Measurements from ENCODE around the gene FLVCR2. TPM values are rescaled to one million over a fixed set of nuclear protein-coding genes. Genes with fewer than 3 reads are reported as not detected.

FLVCR2 gene
- total and polyA plus RNA-seq, 2 donors (not counting 1 experiment from before 2014, with no cell fraction given): 7.0 to 7.3 TPM

DNA sequence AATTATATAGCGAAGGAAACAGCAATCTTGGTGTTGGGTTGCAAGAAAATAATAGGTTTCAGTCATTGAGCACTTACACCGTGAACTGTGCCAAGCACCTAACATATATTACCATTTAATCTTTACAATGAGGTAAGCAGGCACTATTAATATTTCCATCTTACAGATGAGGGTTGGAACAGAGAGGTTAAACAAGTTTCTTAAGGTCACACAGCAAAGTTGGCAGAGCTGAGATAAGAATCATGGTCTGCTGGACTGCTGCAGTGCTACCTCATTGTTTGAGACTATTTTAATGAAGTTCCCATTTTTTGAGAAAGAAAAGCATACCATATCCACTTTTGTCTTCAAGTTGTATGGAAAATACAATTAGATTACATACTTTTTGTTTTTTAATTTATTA lies 80.5 kb downstream of the FLVCR2 start:
- Histone ChIP-seq H4K20me1 (ENCODE audit: control insufficient read depth, extremely low read depth, insufficient read depth, low read length) (no peaks in the 10 kb centered on the region), H3K4me2 (ENCODE audit: extremely low read depth, insufficient read depth, low read length) (no peak overlapping the region), H3K9me3 (ENCODE audit: control insufficient read depth, insufficient read depth, low read depth, low read length) (no peaks in the 10 kb centered on the region), H3K9ac (ENCODE audit: insufficient read depth, low read length) (no peak overlapping the region), H3K4me3 (replicated peaks in 1 of 4; ENCODE audit: control extremely low read depth in 1 of 4, insufficient read depth in 1 of 4, low read depth in 3 of 4, low read length in 4 of 4) (no peak overlapping the region), H3K27ac (ENCODE audit: insufficient read depth, low read length) (no peak overlapping the region), H2AFZ (ENCODE audit: low read length) (no peak overlapping the region), H3K36me3 (ENCODE audit: control insufficient read depth, insufficient read depth, low read length) (peaks cover 2% of the 10 kb centered on the region), H3K79me2 (ENCODE audit: control insufficient read depth, insufficient read depth, low read length) (peaks cover 4% of the 10 kb centered on the region), H3K4me1 (ENCODE audit: control insufficient read depth, extremely low read depth, insufficient read depth, low read length) (no peaks in the 10 kb centered on the region), H3K27me3 (ENCODE audit: control insufficient read depth, insufficient read depth, low read length) (no peaks in the 10 kb centered on the region)
- TF ChIP-seq, protein P1, sequence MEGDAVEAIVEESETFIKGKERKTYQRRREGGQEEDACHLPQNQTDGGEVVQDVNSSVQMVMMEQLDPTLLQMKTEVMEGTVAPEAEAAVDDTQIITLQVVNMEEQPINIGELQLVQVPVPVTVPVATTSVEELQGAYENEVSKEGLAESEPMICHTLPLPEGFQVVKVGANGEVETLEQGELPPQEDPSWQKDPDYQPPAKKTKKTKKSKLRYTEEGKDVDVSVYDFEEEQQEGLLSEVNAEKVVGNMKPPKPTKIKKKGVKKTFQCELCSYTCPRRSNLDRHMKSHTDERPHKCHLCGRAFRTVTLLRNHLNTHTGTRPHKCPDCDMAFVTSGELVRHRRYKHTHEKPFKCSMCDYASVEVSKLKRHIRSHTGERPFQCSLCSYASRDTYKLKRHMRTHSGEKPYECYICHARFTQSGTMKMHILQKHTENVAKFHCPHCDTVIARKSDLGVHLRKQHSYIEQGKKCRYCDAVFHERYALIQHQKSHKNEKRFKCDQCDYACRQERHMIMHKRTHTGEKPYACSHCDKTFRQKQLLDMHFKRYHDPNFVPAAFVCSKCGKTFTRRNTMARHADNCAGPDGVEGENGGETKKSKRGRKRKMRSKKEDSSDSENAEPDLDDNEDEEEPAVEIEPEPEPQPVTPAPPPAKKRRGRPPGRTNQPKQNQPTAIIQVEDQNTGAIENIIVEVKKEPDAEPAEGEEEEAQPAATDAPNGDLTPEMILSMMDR (conservative IDR thresholded peaks at IDR 0.05 in 1 of 2, IDR thresholded peaks at IDR 0.05 in 1 of 2; ENCODE audit: low read depth in 1 of 2, low read length in 2 of 2): no peak
- TF ChIP-seq EZH2 (IDR thresholded peaks at IDR 0.05; ENCODE audit: low read length, missing control alignments): no peak
- no peak for DNase-seq (ENCODE audit: low read depth in 2 of 2)

DNA sequence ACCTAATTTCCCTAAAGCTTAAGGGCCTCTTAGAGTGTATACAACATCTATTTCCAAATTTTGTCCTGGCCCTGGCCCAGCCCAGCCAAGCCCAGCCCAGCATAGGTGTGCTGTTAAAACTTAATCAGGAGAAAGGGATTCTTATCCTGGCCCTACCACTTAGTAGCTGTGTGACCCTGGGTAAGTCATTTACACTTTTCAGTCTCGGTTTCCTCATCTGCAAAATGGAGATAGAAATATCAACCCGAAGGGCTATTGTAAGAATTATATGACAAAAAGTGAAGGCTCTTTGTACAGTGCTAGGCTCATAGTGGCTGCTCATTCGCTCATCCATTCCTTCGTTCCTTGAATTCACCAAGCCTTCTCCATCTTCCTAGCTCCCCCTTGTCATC lies 81.8 kb downstream of the FLVCR2 start:
- Histone ChIP-seq H4K20me1 (ENCODE audit: control insufficient read depth, extremely low read depth, insufficient read depth, low read length) (no peaks in the 10 kb centered on the region), H3K9me3 (ENCODE audit: control insufficient read depth, insufficient read depth, low read depth, low read length) (no peaks in the 10 kb centered on the region), H3K4me3 (replicated peaks in 1 of 4; ENCODE audit: control extremely low read depth in 1 of 4, insufficient read depth in 1 of 4, low read depth in 3 of 4, low read length in 4 of 4) (peak overlapping the region; percentile 72 to 93 (median 79)), H3K27me3 (ENCODE audit: control insufficient read depth, insufficient read depth, low read length) (no peaks in the 10 kb centered on the region), H3K79me2 (ENCODE audit: control insufficient read depth, insufficient read depth, low read length) (peaks cover 4% of the 10 kb centered on the region), H3K4me1 (ENCODE audit: control insufficient read depth, extremely low read depth, insufficient read depth, low read length) (no peaks in the 10 kb centered on the region), H3K36me3 (ENCODE audit: control insufficient read depth, insufficient read depth, low read length) (peaks cover 2% of the 10 kb centered on the region), H3K9ac (ENCODE audit: insufficient read depth, low read length) (peak overlapping the region; percentile 91), H3K27ac (ENCODE audit: insufficient read depth, low read length) (no peak overlapping the region), H3K4me2 (ENCODE audit: extremely low read depth, insufficient read depth, low read length) (peak overlapping the region; percentile 82), H2AFZ (ENCODE audit: low read length) (peak overlapping the region; percentile 90)
- no peak for DNase-seq (ENCODE audit: low read depth in 2 of 2)
- TF ChIP-seq, protein P1 (conservative IDR thresholded peaks at IDR 0.05 in 1 of 2, IDR thresholded peaks at IDR 0.05 in 1 of 2; ENCODE audit: low read depth in 1 of 2, low read length in 2 of 2): no peak
- TF ChIP-seq EZH2 (IDR thresholded peaks at IDR 0.05; ENCODE audit: low read length, missing control alignments): no peak

DNA sequence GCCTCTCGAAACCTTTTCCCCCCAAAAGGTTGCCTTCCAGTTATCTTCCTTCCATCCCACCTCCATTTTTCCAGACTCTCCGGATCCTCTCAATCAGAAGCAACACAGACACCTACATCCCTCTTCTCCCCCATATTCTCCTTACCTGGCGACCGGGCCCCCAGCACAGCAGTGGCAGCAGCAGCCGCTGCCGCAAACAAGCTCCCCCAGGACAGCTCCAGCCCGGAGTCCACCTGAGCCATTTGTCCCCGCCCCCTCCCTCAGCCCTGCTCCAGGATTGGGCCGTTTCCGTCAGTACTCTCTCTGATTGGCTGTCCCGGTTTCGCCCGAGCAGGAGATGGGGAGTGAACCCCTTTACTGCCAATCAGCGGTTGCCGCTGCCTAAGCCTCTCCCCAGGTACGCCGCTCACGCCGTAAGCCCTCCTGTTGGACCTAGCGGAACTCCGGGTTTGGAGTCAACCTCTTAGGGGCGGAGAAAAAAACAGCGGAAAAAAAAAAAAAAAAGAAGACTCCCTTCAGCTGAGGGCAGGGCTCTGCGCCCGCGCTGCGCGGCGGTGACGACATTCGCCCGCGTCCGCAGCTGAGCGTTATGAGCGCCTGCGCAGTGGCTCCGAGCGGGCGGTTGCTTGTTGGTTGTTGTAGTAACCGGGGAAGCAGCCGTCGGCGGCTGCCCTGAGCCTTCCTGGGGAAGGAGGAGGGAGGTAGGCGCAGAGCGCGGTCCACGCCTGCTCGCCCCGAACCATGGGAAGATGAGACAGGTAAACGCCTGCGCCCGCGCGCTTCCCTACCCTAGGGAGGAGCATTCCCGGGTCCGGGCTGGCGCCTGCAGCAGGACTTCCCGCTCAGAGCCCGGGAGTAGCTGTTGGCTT lies 82.4 kb downstream of the FLVCR2 start, which contains the start of the genes ERG28 and TTLL5:
Gene ERG28, minus strand, starts transcription at position 247 of the 869 bp plus-strand sequence. CDS start 3,374 bp downstream, outside the sequence.
Gene TTLL5, plus strand, starts transcription at position 617 of the 869 bp plus-strand sequence. CDS start 1,904 bp downstream, outside the sequence.
- TF ChIP-seq EZH2 (IDR thresholded peaks at IDR 0.05; ENCODE audit: low read length, missing control alignments): no peak
- TF ChIP-seq, protein P1 (conservative IDR thresholded peaks at IDR 0.05 in 1 of 2, IDR thresholded peaks at IDR 0.05 in 1 of 2; ENCODE audit: low read depth in 1 of 2, low read length in 2 of 2): no peak
- H3K27ac ChIP-seq (ENCODE audit: insufficient read depth, low read length): peak within 1 kb of the TSS; percentile 89
- H3K27me3 ChIP-seq (ENCODE audit: control insufficient read depth, insufficient read depth, low read length): no peaks in the 10 kb centered on the region
- H4K20me1 ChIP-seq (ENCODE audit: control insufficient read depth, extremely low read depth, insufficient read depth, low read length): no peaks in the 10 kb centered on the region
- peak; percentile 98 to 99 for DNase-seq (ENCODE audit: low read depth in 2 of 2)
- peak within 1 kb of the TSS; percentile 91 for H3K9ac ChIP-seq (ENCODE audit: insufficient read depth, low read length)
- H3K4me3 ChIP-seq (replicated peaks in 1 of 4; ENCODE audit: control extremely low read depth in 1 of 4, insufficient read depth in 1 of 4, low read depth in 3 of 4, low read length in 4 of 4): peak within 1 kb of the TSS; percentile 72 to 93 (median 79)
- H2AFZ ChIP-seq (ENCODE audit: low read length): peak within 1 kb of the TSS; percentile 90
- H3K9me3 ChIP-seq (ENCODE audit: control insufficient read depth, insufficient read depth, low read depth, low read length): no peaks in the 10 kb centered on the region
- H3K79me2 ChIP-seq (ENCODE audit: control insufficient read depth, insufficient read depth, low read length): peaks cover 4% of the 10 kb centered on the region
- H3K36me3 ChIP-seq (ENCODE audit: control insufficient read depth, insufficient read depth, low read length): peaks cover 2% of the 10 kb centered on the region
- peak within 1 kb of the TSS; percentile 82 for H3K4me2 ChIP-seq (ENCODE audit: extremely low read depth, insufficient read depth, low read length)
- no peaks in the 10 kb centered on the region for H3K4me1 ChIP-seq (ENCODE audit: control insufficient read depth, extremely low read depth, insufficient read depth, low read length)

All from fibroblast of lung (primary cell).